GM23248 (cell line): Measurements from ENCODE around the gene NECAB3. TPM values are rescaled to one million over a fixed set of nuclear protein-coding genes. Genes with fewer than 3 reads are reported as not detected.

Experiments
- DNase-seq: peaks from one replicate; pipeline ENCODE4 v3.0.0-alpha.2; 2015
- H2AFZ ChIP-seq: fragments of 200-600 bp; sonication (generic); 2 replicates; pipeline ENCODE4 v1.6.1; 2016; ENCODE audit warnings: antibody characterized with exemption
- H3F3A ChIP-seq: fragments of 200-600 bp; sonication (generic); 2 replicates; pipeline ENCODE4 v1.6.1; 2016; ENCODE audit warnings: mild to moderate bottlenecking, antibody characterized with exemption, mixed run types; ENCODE audit not compliant: insufficient read depth
- H3K27ac ChIP-seq: fragments of 200-600 bp; sonication (generic); 2 replicates; pipeline ENCODE4 v1.5.1; 2016; ENCODE audit warnings: mild to moderate bottlenecking
- H3K27me3 ChIP-seq: fragments of 200-600 bp; sonication (generic); replicated peaks from 2 replicates; pipeline ENCODE4 v1.6.1; 2016; ENCODE audit warnings: mild to moderate bottlenecking; ENCODE audit not compliant: insufficient read depth
- H3K36me3 ChIP-seq: fragments of 200-600 bp; sonication (generic); 2 replicates; pipeline ENCODE4 v1.6.1; 2016; ENCODE audit warnings: low read depth, mild to moderate bottlenecking
- H3K4me1 ChIP-seq: fragments of 200-600 bp; sonication (generic); 2 replicates; pipeline ENCODE4 v1.6.1; 2016; ENCODE audit warnings: mild to moderate bottlenecking; ENCODE audit not compliant: insufficient read depth
- H3K4me2 ChIP-seq: fragments of 200-600 bp; sonication (generic); one replicate; pipeline ENCODE4 v1.6.1; 2016; ENCODE audit warnings: mild to moderate bottlenecking; ENCODE audit not compliant: unreplicated experiment
- H3K4me3 ChIP-seq: fragments of 200-600 bp; sonication (generic); 2 replicates; pipeline ENCODE4 v1.5.1; 2016; ENCODE audit warnings: mild to moderate bottlenecking
- H3K79me2 ChIP-seq: fragments of 200-600 bp; sonication (generic); 2 replicates; pipeline ENCODE4 v1.6.1; 2016; ENCODE audit warnings: mild to moderate bottlenecking; ENCODE audit not compliant: insufficient read depth
- H3K9ac ChIP-seq: fragments of 200-600 bp; sonication (generic); 2 replicates; pipeline ENCODE4 v1.6.1; 2016; ENCODE audit warnings: mild to moderate bottlenecking
- H3K9me2 ChIP-seq: fragments of 200-600 bp; sonication (generic); 2 replicates; pipeline ENCODE4 v1.6.1; 2016; ENCODE audit warnings: mixed run types, mild to moderate bottlenecking, moderate library complexity; ENCODE audit not compliant: insufficient read depth
- H3K9me3 ChIP-seq: fragments of 200-600 bp; sonication (generic); one replicate; pipeline ENCODE4 v1.6.1; 2017; ENCODE audit warnings: low read depth
- H4K20me1 ChIP-seq: fragments of 200-600 bp; sonication (generic); 2 replicates; pipeline ENCODE4 v1.6.0; 2016; ENCODE audit not compliant: insufficient read depth
- EZH2 ChIP-seq: fragments of 200-600 bp; sonication (generic); IDR thresholded peaks from 2 replicates; pipeline ENCODE4 v1.6.1; 2018; ENCODE audit warnings: antibody characterized with exemption, mild to moderate bottlenecking; ENCODE audit not compliant: insufficient read depth, poor library complexity, severe bottlenecking
- EZH2phosphoT487 ChIP-seq: fragments of 200-600 bp; sonication (generic); IDR thresholded peaks from 2 replicates; pipeline ENCODE4 v1.6.1; 2018; ENCODE audit warnings: antibody characterized with exemption, moderate library complexity, mild to moderate bottlenecking, low read depth; ENCODE audit not compliant: insufficient read depth
- WGBS, 2 experiments: methylation state at CpG; one replicate each; pipeline ENCODE4 v1.1.6; 2015 to 2017; ENCODE audit warnings: low lambda C conversion rate in 2 of 2, low coverage in 1 of 2; ENCODE audit errors: missing lambda C conversion rate in 2 of 2; 5-methylcytosine and 5-hydroxymethylcytosine counted together
- in situ Hi-C: fragments of 300-500 bp; cut with MboI; formaldehyde crosslinking; loops from 2 replicates; pipeline ENCODE4 v1.15.0; 2020
- polyA plus RNA-seq: library from polyadenylated mRNA; unstranded; fragments of >200 nt; fragmentation: Nextera tagmentation; extraction: Ambion mirVana; gene quantifications from 2 replicates; pipeline ENCODE4 v1.2.1, GENCODE V29; 2016
- total RNA-seq: library from RNA; depleted of rRNA; stranded (reverse); fragments of >200 nt; shearing (Covaris generic); gene quantifications from 2 replicates; pipeline ENCODE4 v1.2.3, GENCODE V29; 2014; rRNA removed

NECAB3 gene
- total and polyA plus RNA-seq, 2 experiments from 2014 or later: 11.0 to 27.1 TPM

- WGBS, 2 experiments: 90 to 94% methylated on average over 2 of the region's 2 CpGs
- peaks cover 20% of the 10 kb centered on the region for H3K36me3 ChIP-seq
These were observed 64.7 kb downstream of the NECAB3 start for GRCh38 chr20:33609504-33609903.

More at GRCh38 chr20:33609504-33609903, 64.7 kb downstream of the NECAB3 start:
- Histone ChIP-seq H3K9me2 (no peaks in the 10 kb centered on the region), H3K9ac (no peak overlapping the region), H3F3A (no peaks in the 10 kb centered on the region), H3K79me2 (no peaks in the 10 kb centered on the region), H3K27ac (no peak overlapping the region), H3K9me3 (no peaks in the 10 kb centered on the region), H3K4me2 (no peak overlapping the region), H2AFZ (no peak overlapping the region), H3K27me3 (no peaks in the 10 kb centered on the region), H4K20me1 (no peaks in the 10 kb centered on the region), H3K4me1 (no peaks in the 10 kb centered on the region), H3K4me3 (no peak overlapping the region)
- TF ChIP-seq EZH2phosphoT487 (no peak), EZH2 (no peak)
- DNase-seq: no peak
- in situ Hi-C loops: no loop called here

Other genes with a start within 250 kb of the NECAB3 start
- gene SNTA1, start 230.7 kb downstream of the NECAB3 start, total RNA-seq: 24.2 and 24.5 TPM in 2 replicates
- gene SNTA1, start 230.7 kb downstream of the NECAB3 start, polyA plus RNA-seq: 10.2 and 11.2 TPM in 2 replicates
- gene CBFA2T2, start 184.3 kb downstream of the NECAB3 start, total RNA-seq: 5.3 and 8.6 TPM in 2 replicates
- 8.4 and 8.7 TPM in 2 replicates for gene CBFA2T2, start 184.3 kb downstream of the NECAB3 start, polyA plus RNA-seq
- gene C20orf144, start 12.1 kb downstream of the NECAB3 start, total RNA-seq: 0.63 TPM in 1 of 2 replicates, not detected in the other
- 0.25 and 0.41 TPM in 2 replicates for gene C20orf144, start 12.1 kb downstream of the NECAB3 start, polyA plus RNA-seq
- 3.2 and 3.4 TPM in 2 replicates for gene ACTL10, start 7.5 kb downstream of the NECAB3 start, total RNA-seq
- 1.5 and 1.7 TPM in 2 replicates for gene ACTL10, start 7.5 kb downstream of the NECAB3 start, polyA plus RNA-seq
- 9.0 and 12.9 TPM in 2 replicates for gene E2F1, start 12.0 kb upstream of the NECAB3 start, total RNA-seq
- 4.3 and 4.9 TPM in 2 replicates for gene E2F1, start 12.0 kb upstream of the NECAB3 start, polyA plus RNA-seq
- gene PXMP4, start 45.9 kb upstream of the NECAB3 start, total RNA-seq: 5.9 and 14.3 TPM in 2 replicates
- gene PXMP4, start 45.9 kb upstream of the NECAB3 start, polyA plus RNA-seq: 14.1 and 16.4 TPM in 2 replicates
- gene ZNF341, start 57.6 kb upstream of the NECAB3 start, total RNA-seq: 2.3 and 2.5 TPM in 2 replicates
- gene ZNF341, start 57.6 kb upstream of the NECAB3 start, polyA plus RNA-seq: 2.8 and 2.9 TPM in 2 replicates
- 35.3 and 48.2 TPM in 2 replicates for gene CHMP4B, start 136.9 kb upstream of the NECAB3 start, total RNA-seq
- 4.7 and 5.5 TPM in 2 replicates for gene CHMP4B, start 136.9 kb upstream of the NECAB3 start, polyA plus RNA-seq